ENCODE results near the gene FHL5.
A peak's percentile ranks its signal among the peaks of the same experiment; 100 is the strongest.
"Not testable (repeated sequence)": the region's sequence is repeated elsewhere in the genome, so short reads cannot be mapped to it uniquely, and the experiment has no call there.

FHL5 gene

GRCh38 chr6:96611342-96611991 lies 48.5 kb downstream of the FHL5 start:
- DNase-seq: no peak

- DNase-seq: no peak
Measured at GRCh38 chr6:96613291-96613999, 50.5 kb downstream of the FHL5 start.

- no peak for DNase-seq
Measured at GRCh38 chr6:96620851-96621250, 57.9 kb downstream of the FHL5 start.

- DNase-seq: no peak
Measured at GRCh38 chr6:96621983-96622382, 59.1 kb downstream of the FHL5 start.

- no peak for DNase-seq
Measured at GRCh38 chr6:96624957-96625356, 62.0 kb downstream of the FHL5 start.

- no peak for DNase-seq
Measured at GRCh38 chr6:96626759-96627364, 63.9 kb downstream of the FHL5 start.

GRCh38 chr6:96631248-96631647 lies 68.3 kb downstream of the FHL5 start:
- no peak for DNase-seq

GRCh38 chr6:96637979-96638378 lies 75.1 kb downstream of the FHL5 start:
- not testable (repeated sequence) for DNase-seq

- DNase-seq: no peak
Measured at GRCh38 chr6:96645106-96645505, 82.2 kb downstream of the FHL5 start.

- no peak for DNase-seq
Measured at GRCh38 chr6:96649926-96650325, 87.0 kb downstream of the FHL5 start.

- DNase-seq: no peak
Measured at GRCh38 chr6:96651816-96652215, 88.9 kb downstream of the FHL5 start.

- no peak for DNase-seq
Measured at GRCh38 chr6:96652552-96652951, 89.6 kb downstream of the FHL5 start.

GRCh38 chr6:96653181-96653580 lies 90.3 kb downstream of the FHL5 start:
- no peak for DNase-seq

GRCh38 chr6:96656567-96656966 lies 93.6 kb downstream of the FHL5 start:
- no peak for DNase-seq

- peak; percentile 52 for DNase-seq
Measured at GRCh38 chr6:96657344-96657743, 94.4 kb downstream of the FHL5 start.

- DNase-seq: no peak
Measured at GRCh38 chr6:96659084-96659845, 96.3 kb downstream of the FHL5 start.

All from islet precursor cell (in vitro differentiated cells).